ENCODE measurements around the gene CDIPT. TPM values are rescaled to one million over a fixed set of nuclear protein-coding genes. Genes with fewer than 3 reads are reported as not detected.
"Not testable (repeated sequence)": the region's sequence is repeated elsewhere in the genome, so short reads cannot be mapped to it uniquely, and the experiment has no call there.

The CDIPT gene
- total RNA-seq, 2 donors from 2014 or later, result 39.6 TPM

DNA sequence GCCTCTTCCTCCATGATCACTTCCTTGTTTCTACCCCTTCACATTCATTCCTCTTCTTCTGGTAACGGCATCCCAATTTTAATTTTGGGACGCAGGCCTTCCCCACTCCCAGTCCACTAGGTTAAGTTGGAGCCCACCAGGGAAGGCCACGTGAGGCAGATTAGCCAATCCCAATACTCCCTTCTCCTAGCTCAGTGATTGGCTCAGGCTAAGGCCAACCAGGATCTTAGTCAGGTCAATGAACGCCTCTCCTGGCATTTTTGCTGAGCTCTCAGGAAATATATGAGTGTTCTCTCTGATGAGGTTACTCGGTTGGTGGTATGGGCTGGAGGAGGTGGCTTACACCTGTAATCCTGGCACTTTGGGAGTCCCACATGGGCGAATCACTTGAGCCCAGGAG, 21.0 kb upstream of the CDIPT start:
- ATAC-seq (no peak), DNase-seq (no peak)
- H3K36me3 Mint-ChIP-seq (ENCODE audit: low read depth), result peaks cover 5% of the 10 kb centered on the region
- H3K27ac Mint-ChIP-seq, result no peak overlapping the region
- H3K9me3 ChIP-seq (ENCODE audit: control insufficient read depth, low read length, poor library complexity, severe bottlenecking), result no peaks in the 10 kb centered on the region
- H3K27me3 Mint-ChIP-seq, result peaks cover 18% of the 10 kb centered on the region
- H3K4me3 Mint-ChIP-seq, result no peak overlapping the region
- peaks cover 3% of the 10 kb centered on the region for H3K4me1 Mint-ChIP-seq

DNA sequence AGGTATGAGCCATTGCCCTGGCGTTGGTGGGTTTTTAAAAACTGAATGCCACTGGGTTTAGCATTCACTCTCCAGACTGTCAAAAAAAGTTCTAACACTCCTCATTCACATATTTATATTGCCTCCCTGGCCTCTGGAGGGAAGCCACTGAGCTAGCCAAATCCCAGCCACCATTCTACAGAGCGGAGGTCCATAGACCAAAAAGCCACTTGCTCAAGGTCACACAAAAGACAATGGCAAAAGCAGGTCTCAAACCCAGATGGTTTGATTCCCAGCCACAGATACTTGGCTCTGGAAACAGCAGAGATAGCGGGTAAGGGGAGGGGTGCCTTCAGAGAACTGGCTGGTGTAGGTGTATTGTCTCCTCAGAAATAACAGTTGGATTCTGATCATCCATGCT, 18.0 kb upstream of the CDIPT start:
- ATAC-seq (no peak), DNase-seq (no peak)
- Mint-ChIP-seq H3K4me1 (peaks cover 18% of the 10 kb centered on the region), H3K27me3 (peaks cover 32% of the 10 kb centered on the region), H3K27ac (no peak overlapping the region), H3K36me3 (ENCODE audit: low read depth) (peaks cover 8% of the 10 kb centered on the region), H3K4me3 (no peak overlapping the region)
- H3K9me3 ChIP-seq (ENCODE audit: control insufficient read depth, low read length, poor library complexity, severe bottlenecking), result no peaks in the 10 kb centered on the region

DNA sequence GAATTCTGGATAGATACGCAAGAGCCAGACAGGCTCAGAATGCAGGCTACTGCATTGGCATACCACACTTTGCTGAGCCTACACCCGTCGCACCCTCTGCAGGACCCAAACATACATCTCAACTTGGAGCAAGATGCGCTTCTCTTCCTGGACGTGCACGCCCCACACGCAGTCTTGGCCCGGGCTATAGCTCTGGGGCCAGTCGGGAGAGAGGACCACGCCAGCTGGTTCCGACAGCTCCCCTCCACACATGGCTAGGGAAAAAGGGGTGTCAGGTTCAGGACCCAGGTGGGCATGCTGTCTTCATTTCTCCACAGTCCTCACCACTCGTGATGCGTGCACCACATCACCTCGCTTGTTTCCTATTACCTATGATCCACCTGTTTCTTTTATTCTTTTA, 15.1 kb upstream of the CDIPT start:
- H3K9me3 ChIP-seq (ENCODE audit: control insufficient read depth, low read length, poor library complexity, severe bottlenecking), result no peaks in the 10 kb centered on the region
- DNase-seq, result no peak
- H3K4me3 Mint-ChIP-seq, result no peak overlapping the region
- no peak overlapping the region for H3K27ac Mint-ChIP-seq
- ATAC-seq, result no peak
- H3K27me3 Mint-ChIP-seq, result peaks cover 23% of the 10 kb centered on the region
- H3K36me3 Mint-ChIP-seq (ENCODE audit: low read depth), result peaks cover 7% of the 10 kb centered on the region
- peaks cover 21% of the 10 kb centered on the region for H3K4me1 Mint-ChIP-seq

DNA sequence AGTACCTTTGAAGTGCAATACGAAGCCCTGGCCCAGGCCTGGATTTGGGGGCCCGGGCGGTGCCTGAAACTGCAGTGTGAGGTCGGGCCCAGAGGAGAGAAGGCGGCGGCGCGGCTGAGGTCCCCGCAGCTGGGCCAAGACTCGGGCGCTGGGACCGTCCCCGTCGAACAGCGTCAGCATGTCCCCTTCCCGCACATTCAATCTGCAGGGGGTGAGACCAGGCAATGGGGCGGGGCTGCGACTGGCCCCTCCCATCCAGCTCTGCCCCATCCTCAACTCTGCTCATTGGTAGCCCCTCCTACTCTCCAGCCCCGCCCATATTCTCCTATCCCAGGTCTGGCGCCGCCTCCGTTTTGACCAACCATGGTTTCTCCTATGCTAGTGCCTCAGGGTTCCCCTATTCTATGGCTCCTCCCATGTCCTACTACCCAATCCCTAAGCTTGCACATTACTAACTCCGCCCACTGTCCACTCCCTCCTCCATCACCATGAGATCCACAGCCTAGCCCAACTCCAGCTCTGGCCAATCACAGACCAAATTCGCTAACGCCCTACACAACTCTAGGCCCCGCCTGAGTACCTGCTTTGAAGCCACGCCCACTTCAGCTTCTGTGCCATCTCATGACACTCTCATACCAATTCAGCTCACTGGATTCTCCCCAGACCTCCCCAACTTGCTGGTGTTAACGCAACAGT, 14.4 kb upstream of the CDIPT start:
- H3K9me3 ChIP-seq (ENCODE audit: control insufficient read depth, low read length, poor library complexity, severe bottlenecking), result no peaks in the 10 kb centered on the region
- H3K36me3 Mint-ChIP-seq (ENCODE audit: low read depth), result peaks cover 2% of the 10 kb centered on the region
- H3K4me3 Mint-ChIP-seq, result peak overlapping the region; percentile 82
- no peak overlapping the region for H3K27ac Mint-ChIP-seq
- DNase-seq, result peak in 1 of 3 donors; percentile 38
- peak; percentile 80 for ATAC-seq
- H3K27me3 Mint-ChIP-seq, result peaks cover 18% of the 10 kb centered on the region
- peaks cover 19% of the 10 kb centered on the region for H3K4me1 Mint-ChIP-seq

DNA sequence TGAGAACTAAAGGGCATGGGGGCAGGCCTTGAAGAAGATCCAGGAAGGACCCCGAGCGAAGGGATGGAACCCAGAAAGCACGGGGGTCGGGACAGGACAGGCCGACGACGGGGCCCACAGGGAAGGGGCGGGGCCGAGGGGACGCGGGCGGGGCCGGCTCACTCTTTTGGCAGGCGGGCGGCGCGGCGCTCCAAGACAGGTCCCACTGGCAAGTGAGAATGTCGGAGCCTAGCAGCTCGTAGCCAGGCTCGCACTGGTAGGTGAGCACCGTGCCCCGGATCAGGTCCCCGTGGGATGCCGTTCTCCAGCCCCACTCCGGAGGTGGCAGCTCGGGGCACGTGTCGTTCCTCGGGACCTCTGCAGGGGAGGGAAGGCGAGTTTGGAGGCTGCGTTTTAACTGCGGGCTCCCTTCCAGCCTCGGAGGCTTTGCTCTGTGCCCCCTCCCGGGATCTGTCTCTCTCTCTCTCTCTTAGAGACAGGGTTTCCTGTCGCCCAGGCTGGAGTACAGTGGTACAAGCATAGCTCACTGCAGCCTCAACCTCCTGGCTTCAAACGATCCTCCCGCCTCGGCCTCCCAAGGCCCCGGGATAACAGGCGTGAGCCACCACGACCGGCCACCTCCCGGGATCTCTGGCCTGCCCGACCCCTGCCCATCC, 13.7 kb upstream of the CDIPT start:
- peaks cover 2% of the 10 kb centered on the region for H3K36me3 Mint-ChIP-seq (ENCODE audit: low read depth)
- no peaks in the 10 kb centered on the region for H3K9me3 ChIP-seq (ENCODE audit: control insufficient read depth, low read length, poor library complexity, severe bottlenecking)
- peaks cover 18% of the 10 kb centered on the region for H3K27me3 Mint-ChIP-seq
- H3K4me3 Mint-ChIP-seq, result peak overlapping the region; percentile 82
- peak in 2 of 3 donors; percentile 25 to 37 for DNase-seq
- H3K4me1 Mint-ChIP-seq, result peaks cover 19% of the 10 kb centered on the region
- no peak overlapping the region for H3K27ac Mint-ChIP-seq
- peak; percentile 48 for ATAC-seq

DNA sequence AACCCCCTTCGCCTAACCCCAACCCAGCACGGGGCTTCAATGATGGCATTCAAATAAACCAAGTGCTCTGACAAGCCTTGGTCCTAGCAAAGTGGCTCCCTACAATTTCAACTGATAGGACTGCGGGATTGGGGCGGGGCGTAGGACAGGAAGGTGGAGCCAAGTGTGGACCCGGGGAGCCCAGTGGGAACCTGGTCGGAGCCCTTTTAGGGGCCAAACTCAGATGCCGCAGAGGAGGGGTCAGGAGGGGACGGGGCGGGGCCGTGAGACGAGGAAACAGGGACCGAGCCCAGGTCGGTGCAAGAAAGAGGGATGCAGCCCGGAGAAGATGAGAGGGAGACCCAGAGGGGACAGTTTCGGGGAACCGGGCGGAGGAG, 13.2 kb upstream of the CDIPT start:
- DNase-seq (no peak), ATAC-seq (no peak)
- peaks cover 18% of the 10 kb centered on the region for H3K27me3 Mint-ChIP-seq
- peak overlapping the region; percentile 82 for H3K4me3 Mint-ChIP-seq
- H3K4me1 Mint-ChIP-seq, result peaks cover 19% of the 10 kb centered on the region
- H3K27ac Mint-ChIP-seq, result no peak overlapping the region
- H3K36me3 Mint-ChIP-seq (ENCODE audit: low read depth), result peaks cover 2% of the 10 kb centered on the region
- no peaks in the 10 kb centered on the region for H3K9me3 ChIP-seq (ENCODE audit: control insufficient read depth, low read length, poor library complexity, severe bottlenecking)

DNA sequence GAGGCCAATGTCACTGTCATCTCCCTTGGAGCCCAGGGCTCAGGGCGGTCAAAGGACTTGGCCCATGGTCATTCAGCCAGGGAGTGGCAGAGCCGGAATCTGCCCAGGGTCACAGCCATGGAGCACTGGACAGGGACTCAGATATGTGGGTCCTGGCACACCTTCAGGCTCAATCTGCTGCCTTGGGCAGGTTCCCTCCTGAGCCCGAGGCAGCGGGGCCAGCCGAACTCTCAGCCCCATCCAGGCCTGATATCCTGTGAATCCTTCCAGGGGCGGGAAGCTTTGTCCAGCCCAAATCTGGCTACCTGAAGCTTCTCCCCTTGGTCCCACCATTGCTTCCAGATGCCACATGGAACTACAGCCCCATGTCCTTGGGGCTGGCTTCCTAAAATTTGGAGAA, 12.2 kb upstream of the CDIPT start:
- no peak overlapping the region for H3K4me3 Mint-ChIP-seq
- H3K36me3 Mint-ChIP-seq (ENCODE audit: low read depth), result peaks cover 2% of the 10 kb centered on the region
- peaks cover 19% of the 10 kb centered on the region for H3K4me1 Mint-ChIP-seq
- ATAC-seq, result no peak
- H3K27me3 Mint-ChIP-seq, result peaks cover 18% of the 10 kb centered on the region
- no peaks in the 10 kb centered on the region for H3K9me3 ChIP-seq (ENCODE audit: control insufficient read depth, low read length, poor library complexity, severe bottlenecking)
- H3K27ac Mint-ChIP-seq, result no peak overlapping the region
- no peak for DNase-seq

DNA sequence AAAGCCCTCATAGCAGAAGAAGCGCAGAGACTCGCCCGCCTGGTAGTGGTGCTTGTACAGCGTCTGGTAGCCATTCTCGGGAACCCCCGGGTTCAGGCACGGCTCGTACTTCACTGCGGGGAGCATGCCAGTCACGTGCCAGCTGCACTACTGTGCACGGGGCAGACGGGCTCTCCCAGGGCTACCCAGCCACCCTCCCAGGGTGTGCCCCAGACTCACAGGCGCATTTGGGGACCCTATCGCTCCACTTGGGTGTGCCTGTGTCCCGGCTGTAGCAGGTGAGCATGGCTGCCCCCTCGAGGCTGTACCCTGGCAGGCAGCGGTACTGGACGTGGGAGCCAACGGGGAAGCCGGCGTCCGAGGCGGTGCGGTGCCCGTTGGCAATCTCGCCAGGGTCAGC, 10.3 kb upstream of the CDIPT start:
- ATAC-seq (no peak), DNase-seq (no peak)
- peaks cover 19% of the 10 kb centered on the region for H3K4me1 Mint-ChIP-seq
- no peak overlapping the region for H3K27ac Mint-ChIP-seq
- H3K9me3 ChIP-seq (ENCODE audit: control insufficient read depth, low read length, poor library complexity, severe bottlenecking), result no peaks in the 10 kb centered on the region
- H3K27me3 Mint-ChIP-seq, result peaks cover 18% of the 10 kb centered on the region
- H3K36me3 Mint-ChIP-seq (ENCODE audit: low read depth), result peaks cover 2% of the 10 kb centered on the region
- no peak overlapping the region for H3K4me3 Mint-ChIP-seq

DNA sequence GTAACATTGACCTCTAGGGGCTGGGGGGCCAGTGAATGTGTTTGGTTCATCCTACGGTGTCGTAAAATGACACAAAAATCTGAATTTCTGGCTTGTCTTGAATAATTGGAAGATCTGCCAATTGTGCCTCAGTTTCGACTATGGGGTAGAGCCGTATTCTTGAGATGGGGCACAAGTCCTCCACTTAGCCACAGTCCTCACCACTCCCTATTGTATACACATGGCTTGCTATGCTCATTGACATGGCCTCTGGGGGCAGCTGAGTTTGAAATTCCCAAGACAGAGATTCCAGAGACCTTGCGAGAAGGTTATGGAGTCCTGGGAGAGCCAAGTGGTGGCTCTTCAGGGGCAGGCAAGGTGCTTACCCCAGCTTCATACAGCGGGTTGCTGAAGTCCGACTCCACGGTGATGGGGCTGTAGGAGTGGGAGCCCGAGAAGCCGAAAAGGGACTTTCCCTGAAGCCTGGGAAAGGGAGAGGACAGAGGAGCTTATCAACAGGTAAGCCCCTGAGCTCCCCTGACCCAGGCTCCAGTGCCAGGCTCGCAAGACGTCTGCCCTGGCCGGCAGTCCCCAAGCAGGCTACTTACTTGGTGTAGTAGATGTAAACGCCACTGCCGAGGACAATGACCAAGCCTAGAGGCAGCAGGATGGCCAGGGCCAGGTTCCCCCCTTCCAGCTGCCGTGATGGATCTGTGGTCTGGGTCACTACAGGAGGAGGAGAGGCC, 9.0 kb upstream of the CDIPT start:
- Mint-ChIP-seq H3K4me1 (peaks cover 12% of the 10 kb centered on the region), H3K27me3 (peaks cover 6% of the 10 kb centered on the region)
- no peak for ATAC-seq

DNA sequence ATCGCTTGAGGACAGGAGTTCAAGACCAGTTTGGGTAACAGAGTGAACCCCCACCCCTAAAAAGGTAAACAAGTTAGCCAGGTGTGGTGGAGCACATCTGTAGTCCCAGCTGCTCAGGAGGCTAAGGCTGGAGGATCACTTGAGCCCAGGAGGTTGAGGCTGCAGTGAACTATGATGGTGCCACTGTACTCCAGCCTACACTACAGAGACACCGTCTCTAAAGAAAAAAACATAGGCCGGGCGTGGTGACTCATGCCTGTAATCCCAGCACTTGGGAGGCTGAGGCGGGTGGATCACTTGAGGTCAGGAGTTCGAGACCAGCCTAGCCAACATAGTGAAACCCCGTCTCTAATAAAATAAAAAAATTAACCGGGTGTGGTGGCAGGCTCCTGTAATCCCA, 6.0 kb upstream of the CDIPT start:
- not testable (repeated sequence) for H3K9me3 ChIP-seq (ENCODE audit: control insufficient read depth, low read length, poor library complexity, severe bottlenecking); DNase-seq; H3K36me3 Mint-ChIP-seq (ENCODE audit: low read depth); H3K4me3 Mint-ChIP-seq; H3K4me1 Mint-ChIP-seq; ATAC-seq; H3K27ac Mint-ChIP-seq; H3K27me3 Mint-ChIP-seq

More for the DNA sequence above, 9.0 kb upstream of the CDIPT start:
- Mint-ChIP-seq H3K4me3 (no peak overlapping the region), H3K27ac (no peak overlapping the region), H3K36me3 (ENCODE audit: low read depth) (no peaks in the 10 kb centered on the region)
- H3K9me3 ChIP-seq (ENCODE audit: control insufficient read depth, low read length, poor library complexity, severe bottlenecking), result no peaks in the 10 kb centered on the region
- DNase-seq, result no peak

DNA sequence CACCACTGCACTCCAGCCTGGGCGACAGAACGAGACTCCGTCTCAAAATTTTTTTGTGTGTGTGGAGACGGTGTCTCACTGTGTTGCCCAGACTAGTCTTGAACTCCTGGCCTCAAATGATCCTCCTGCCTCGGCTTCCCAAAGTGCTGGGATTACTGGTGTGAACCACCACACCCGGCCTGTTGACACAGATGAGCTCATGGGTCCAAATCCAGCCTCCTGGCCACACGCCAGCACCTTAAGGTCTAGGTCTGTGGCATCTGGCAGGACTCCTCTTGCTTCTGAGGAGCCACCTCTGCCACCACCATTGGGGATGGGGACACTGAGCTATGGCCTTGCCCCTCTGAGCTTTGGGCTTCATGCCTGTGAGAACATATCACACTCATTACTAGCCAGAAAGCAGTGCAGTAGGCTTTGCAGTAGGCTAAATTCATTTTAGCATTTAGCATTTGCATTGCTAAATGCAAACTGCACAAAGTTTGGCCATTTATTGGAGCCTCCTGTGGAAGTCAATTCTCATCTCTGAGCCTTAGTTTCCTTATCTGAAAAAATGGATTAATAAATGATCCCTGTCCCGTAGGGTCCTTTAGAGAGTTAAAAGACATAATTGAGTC, 5.5 kb upstream of the CDIPT start:
- Mint-ChIP-seq H3K4me1 (peaks cover 6% of the 10 kb centered on the region), H3K36me3 (ENCODE audit: low read depth) (no peaks in the 10 kb centered on the region), H3K27me3 (no peaks in the 10 kb centered on the region), H3K4me3 (no peak overlapping the region), H3K27ac (no peak overlapping the region)
- H3K9me3 ChIP-seq (ENCODE audit: control insufficient read depth, low read length, poor library complexity, severe bottlenecking), result no peaks in the 10 kb centered on the region
- ATAC-seq, result no peak
- DNase-seq, result no peak

DNA sequence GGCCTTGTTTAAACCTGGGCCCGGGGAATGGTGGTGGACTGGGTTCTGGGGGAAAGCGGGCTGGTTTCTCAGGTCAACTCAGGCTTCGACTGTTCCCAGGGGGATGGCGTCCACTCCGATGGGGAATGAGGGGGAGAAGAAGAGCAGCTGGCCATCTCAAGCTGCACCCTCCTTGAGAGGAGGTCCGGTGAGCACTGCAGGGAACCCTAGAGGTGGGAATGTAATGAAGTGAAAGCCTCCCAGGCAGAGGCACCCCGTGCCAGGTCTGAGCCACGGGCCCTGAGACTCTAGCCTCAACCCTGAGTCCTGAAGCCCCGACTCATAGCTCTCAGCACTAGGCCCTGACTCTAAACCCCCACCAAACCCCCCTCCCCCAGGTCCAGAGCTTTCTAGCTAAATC, 1.2 kb upstream of the CDIPT start:
- peaks cover 21% of the 10 kb centered on the region for H3K4me1 Mint-ChIP-seq
- H3K27me3 Mint-ChIP-seq, result no peaks in the 10 kb centered on the region
- no peaks in the 10 kb centered on the region for H3K9me3 ChIP-seq (ENCODE audit: control insufficient read depth, low read length, poor library complexity, severe bottlenecking)
- peaks cover 8% of the 10 kb centered on the region for H3K36me3 Mint-ChIP-seq (ENCODE audit: low read depth)
- ATAC-seq (no peak), DNase-seq (no peak)
- H3K27ac Mint-ChIP-seq, result no peak overlapping the region
- H3K4me3 Mint-ChIP-seq, result no peak overlapping the region

DNA sequence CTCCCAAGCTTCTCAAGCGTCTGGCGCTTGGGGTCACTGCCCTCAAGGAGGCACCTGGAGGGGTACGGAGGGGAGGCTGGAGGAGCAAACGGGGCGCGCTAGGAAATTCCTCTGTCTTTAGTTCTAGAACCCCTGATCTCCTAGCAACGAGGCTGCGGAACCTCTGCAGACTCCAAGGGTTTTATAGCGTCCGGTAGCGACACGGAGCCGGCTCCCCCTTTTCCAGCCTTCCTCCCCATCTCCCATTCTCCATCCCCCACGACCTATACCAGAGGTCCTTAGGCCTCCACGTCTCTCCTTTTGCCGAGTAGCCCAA, 601 bp upstream of the CDIPT start:
- DNase-seq (no peak), ATAC-seq (no peak)
- Mint-ChIP-seq H3K27ac (peak overlapping the region; percentile 97), H3K4me1 (peaks cover 24% of the 10 kb centered on the region), H3K36me3 (ENCODE audit: low read depth) (peaks cover 8% of the 10 kb centered on the region), H3K27me3 (no peaks in the 10 kb centered on the region), H3K4me3 (peak overlapping the region; percentile 96)
- H3K9me3 ChIP-seq (ENCODE audit: control insufficient read depth, low read length, poor library complexity, severe bottlenecking), result no peaks in the 10 kb centered on the region
